Bronchial epithelial cell (primary cell): ENCODE measurements around the gene KDM5B. TPM values are rescaled to one million over a fixed set of nuclear protein-coding genes. Genes with fewer than 3 reads are reported as not detected.
A peak's percentile ranks its signal among the peaks of the same experiment; 100 is the strongest.

ENCODE experiments used
- DNase-seq: peaks from one replicate; pipeline ENCODE4 v3.0.0-alpha.2; 2010; ENCODE audit warnings: low read depth
- FAIRE-seq: peaks from 2 replicates; lab custom pipeline; 2011; peaks lifted over from hg19 to GRCh38; lab: Jason Lieb, UNC
- H3K27me3 ChIP-seq: 2 replicates; pipeline ENCODE4 v1.5.1; 2011; ENCODE audit warnings: low read length; ENCODE audit not compliant: control insufficient read depth, insufficient read depth
- H3K36me3 ChIP-seq: 2 replicates; pipeline ENCODE4 v1.5.1; 2011; ENCODE audit warnings: low read length; ENCODE audit not compliant: control insufficient read depth, insufficient read depth
- H3K4me3 ChIP-seq: 2 replicates; pipeline ENCODE4 v1.5.1; 2011; ENCODE audit warnings: mild to moderate bottlenecking, low read depth, low read length, control low read depth
- total RNA-seq: library from RNA; depleted of rRNA; stranded (reverse); fragments of >200 nt; gene quantifications from 2 replicates; pipeline ENCODE4 v1.2.1, GENCODE V29; 2014
- TF ChIP-seq, protein P1 (sequence below): IDR thresholded peaks from 2 replicates; pipeline ENCODE4 v1.5.1; 2011; ENCODE audit warnings: mild to moderate bottlenecking, moderate library complexity, low read length, control low read depth, inconsistent platforms; ENCODE audit not compliant: insufficient read depth, severe bottlenecking

KDM5B gene
- total RNA-seq, 1 donor from 2014 or later = 74.0 TPM

DNA sequence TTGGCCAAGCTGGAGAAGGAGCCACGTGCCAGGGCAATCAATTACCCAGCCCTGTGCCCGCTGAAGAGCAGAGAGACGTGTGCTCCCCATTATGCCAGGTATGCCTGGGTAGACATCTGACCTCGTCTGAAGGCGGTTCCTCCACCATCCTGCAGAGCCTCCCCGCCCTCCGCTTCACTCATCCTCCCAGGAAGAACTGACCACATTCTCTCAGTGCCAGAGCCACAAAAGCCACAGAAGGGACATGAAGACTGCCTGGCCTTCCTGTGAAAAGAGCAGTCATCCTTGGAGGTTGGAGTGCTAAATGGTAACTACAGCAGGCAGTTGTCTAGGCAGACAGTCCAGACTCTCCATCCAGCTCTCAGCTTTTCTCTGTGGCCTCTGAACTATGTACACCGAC is 109.9 kb downstream of the KDM5B start:
- DNase-seq = no peak
- no peak for FAIRE-seq
- H3K27me3 ChIP-seq = peaks cover 18% of the 10 kb centered on the region

DNA sequence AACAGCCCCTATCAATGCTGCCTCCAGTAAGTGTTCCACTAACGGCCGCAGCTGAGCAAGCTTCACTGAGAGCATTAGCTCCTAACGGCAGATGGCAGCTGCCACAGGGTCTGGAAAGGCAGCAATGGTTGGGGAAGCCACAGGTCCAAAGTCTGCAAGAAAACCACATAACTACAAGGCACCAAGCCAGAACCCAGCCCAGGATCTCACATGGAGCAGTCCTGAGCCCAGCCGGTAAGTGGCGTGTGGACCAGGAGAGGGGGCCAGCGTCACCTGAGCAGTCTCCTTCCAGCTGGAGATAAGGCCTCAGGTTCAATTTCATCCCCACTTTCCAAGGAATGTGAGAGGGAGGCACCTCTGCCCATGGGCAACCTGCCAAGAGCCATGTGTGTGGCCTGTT is 111.2 kb downstream of the KDM5B start:
- no peak for DNase-seq
- Histone ChIP-seq H3K27me3 (peaks cover 18% of the 10 kb centered on the region), H3K36me3 (no peaks in the 10 kb centered on the region), H3K4me3 (no peak overlapping the region)
- TF ChIP-seq, protein P1, sequence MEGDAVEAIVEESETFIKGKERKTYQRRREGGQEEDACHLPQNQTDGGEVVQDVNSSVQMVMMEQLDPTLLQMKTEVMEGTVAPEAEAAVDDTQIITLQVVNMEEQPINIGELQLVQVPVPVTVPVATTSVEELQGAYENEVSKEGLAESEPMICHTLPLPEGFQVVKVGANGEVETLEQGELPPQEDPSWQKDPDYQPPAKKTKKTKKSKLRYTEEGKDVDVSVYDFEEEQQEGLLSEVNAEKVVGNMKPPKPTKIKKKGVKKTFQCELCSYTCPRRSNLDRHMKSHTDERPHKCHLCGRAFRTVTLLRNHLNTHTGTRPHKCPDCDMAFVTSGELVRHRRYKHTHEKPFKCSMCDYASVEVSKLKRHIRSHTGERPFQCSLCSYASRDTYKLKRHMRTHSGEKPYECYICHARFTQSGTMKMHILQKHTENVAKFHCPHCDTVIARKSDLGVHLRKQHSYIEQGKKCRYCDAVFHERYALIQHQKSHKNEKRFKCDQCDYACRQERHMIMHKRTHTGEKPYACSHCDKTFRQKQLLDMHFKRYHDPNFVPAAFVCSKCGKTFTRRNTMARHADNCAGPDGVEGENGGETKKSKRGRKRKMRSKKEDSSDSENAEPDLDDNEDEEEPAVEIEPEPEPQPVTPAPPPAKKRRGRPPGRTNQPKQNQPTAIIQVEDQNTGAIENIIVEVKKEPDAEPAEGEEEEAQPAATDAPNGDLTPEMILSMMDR = no peak
- FAIRE-seq = no peak

More for the DNA sequence above, 109.9 kb downstream of the KDM5B start:
- no peak overlapping the region for H3K4me3 ChIP-seq
- H3K36me3 ChIP-seq = no peaks in the 10 kb centered on the region
- TF ChIP-seq, protein P1 = no peak

DNA sequence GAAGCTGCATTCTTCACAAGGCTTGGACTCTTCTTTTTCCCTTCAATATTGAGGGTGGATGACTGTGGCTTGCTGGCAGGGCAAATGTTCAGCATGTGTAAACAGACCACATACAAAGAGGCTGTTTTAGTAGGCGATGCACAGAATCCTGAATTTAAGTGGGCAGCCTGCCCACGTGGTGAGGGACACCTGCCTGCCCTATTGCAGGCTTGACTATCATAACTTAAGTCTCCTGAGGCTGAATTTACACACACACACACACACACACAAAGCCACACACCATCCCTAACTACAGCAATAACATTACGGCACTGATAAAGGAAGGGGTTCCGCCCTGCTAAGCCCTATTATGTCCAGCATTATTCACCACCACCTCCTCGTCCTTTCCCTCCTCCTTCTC is 113.9 kb downstream of the KDM5B start:
- H3K27me3 ChIP-seq = peaks cover 13% of the 10 kb centered on the region
- TF ChIP-seq, protein P1 = no peak
- no peak overlapping the region for H3K4me3 ChIP-seq
- DNase-seq (no peak), FAIRE-seq (peak; percentile 58)
- H3K36me3 ChIP-seq = no peaks in the 10 kb centered on the region

DNA sequence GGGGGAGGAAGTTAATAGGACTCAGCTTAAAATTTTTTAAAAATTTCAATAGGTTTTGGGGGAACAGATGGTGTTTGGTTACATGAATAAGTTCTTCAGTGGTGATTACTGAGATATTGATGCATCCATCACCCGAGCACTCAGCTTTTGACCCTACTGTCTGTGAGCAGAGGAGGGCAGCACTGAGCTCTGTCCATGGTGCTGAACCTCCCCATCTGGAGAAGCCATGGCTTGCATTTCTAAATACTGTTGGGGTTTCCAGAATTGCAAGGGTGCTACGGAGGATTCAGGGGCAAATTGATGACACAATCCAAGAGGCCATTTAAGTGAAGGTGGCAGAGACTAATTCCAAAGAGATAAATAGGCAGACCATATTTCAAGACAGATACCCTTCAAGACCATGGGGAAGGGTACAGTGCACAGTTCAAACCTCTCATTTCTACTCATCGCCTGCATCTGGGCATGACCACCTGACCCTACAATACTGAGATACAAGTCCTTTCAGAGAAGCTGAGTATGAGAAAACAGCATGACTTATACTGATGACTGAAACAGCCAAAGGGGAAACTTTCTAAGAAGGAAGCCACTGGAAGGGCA is 115.2 kb downstream of the KDM5B start:
- Histone ChIP-seq H3K4me3 (no peak overlapping the region), H3K27me3 (peaks cover 13% of the 10 kb centered on the region), H3K36me3 (no peaks in the 10 kb centered on the region)
- FAIRE-seq (no peak), DNase-seq (peak; percentile 49)
- TF ChIP-seq, protein P1 = peak; percentile 31

DNA sequence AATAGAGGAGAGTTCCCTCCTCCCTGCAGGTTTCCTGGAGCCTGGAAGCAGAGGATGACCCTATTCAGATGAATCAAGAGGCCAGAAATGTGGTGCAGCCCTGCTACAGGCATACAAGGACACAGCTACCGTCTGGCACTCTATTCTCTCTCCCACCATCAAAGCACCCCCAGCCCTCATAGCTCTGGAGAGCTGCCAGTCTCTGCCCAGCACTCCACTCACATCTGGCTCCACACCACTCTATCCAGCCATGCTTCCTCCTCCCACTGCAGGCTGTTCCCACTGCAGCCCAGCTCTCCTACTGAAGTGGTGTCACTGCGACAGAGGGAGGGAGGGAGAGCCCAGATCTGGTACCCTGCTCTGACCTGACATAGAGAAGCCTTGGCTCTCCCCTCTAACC is 116.4 kb downstream of the KDM5B start:
- DNase-seq = no peak
- peaks cover 11% of the 10 kb centered on the region for H3K27me3 ChIP-seq
- H3K36me3 ChIP-seq = no peaks in the 10 kb centered on the region
- FAIRE-seq = no peak
- TF ChIP-seq, protein P1 = no peak
- H3K4me3 ChIP-seq = no peak overlapping the region
